GM21825 (cell line): ENCODE data around the gene NCR3LG1.
"Not testable (repeated sequence)": the region's sequence is repeated elsewhere in the genome, so short reads cannot be mapped to it uniquely, and the experiment has no call there.

Source experiments
- ATAC-seq: cut with Tn5 transposase; IDR thresholded peaks from one replicate; pipeline ENCODE4 v1.9.1; 2021; ENCODE audit warnings: mild to moderate bottlenecking, moderate library complexity; ENCODE audit not compliant: unreplicated experiment

The NCR3LG1 gene

DNA sequence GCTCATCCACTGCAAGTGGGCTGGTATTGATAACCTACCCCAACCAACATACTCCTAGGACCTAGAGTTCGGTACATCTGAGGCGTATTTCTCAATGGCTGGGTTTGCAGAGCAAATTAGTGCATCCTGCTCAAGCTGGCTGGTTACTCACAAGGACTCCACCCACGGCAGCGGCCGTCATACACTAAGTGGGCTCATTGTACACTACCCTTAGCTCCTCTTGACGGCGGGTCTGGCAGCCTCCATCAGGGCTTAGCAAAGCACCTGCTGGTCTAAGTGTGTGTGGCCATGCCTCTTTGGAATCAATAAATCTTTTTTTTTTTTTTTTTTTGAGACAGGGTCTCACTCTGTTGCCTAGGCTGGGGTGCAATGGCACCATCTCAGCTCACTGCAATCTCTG lies 57.0 kb downstream of the NCR3LG1 start:
- no peak for ATAC-seq

GRCh38 chr11:17410606-17411379 lies 59.2 kb downstream of the NCR3LG1 start:
- no peak for ATAC-seq

DNA sequence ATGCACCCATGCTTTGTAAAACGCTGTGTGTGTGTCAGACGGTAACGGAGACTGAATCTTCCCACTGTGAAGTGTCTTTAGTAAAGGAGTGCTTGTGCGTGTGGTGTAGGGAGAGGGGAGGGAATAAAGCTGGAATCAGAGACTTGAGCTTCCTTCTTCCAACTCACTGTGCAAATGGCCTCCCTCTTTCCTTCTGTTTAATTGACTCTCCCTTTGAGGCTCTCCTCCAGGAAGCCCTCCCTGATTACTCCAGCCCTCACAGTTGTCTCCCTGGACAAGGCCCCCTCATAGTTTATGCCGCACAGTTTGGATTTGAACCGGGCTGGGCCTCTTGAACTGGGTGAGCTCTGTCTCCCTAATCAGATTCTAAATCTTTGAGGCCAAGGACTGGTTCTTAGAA lies 59.8 kb downstream of the NCR3LG1 start:
- no peak for ATAC-seq

DNA sequence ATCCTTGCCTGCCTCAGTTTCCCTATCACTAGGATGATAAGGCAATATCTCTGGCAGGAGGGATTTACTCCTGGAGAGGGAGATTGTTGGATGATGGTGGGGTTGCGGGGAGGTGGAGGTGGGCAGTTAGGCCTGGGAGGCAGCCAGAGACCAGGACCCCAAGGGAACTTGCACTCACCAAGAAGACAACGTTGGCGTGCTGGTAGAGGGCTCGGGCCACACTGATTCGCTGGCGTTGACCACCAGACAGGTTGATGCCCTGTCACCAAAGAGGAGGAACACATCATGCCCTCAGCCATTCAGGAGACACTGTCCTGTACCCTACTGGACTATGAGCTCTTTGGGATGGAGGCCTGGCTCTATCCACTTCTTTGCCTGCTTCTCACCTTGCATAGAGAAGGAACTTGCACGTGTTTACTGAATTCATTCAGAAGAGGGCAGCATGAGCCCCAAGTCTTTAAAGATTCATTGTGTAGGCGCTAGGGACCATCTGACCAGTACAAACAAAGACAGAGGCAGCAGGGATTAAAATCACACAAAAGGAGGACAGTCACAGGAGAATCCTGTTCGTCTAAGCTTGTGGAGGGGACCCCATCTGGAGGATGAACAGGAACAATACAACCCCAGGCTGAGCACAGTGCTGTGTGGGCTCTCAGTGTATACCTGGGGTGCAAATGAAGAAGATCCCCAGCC lies 61.0 kb downstream of the NCR3LG1 start:
- ATAC-seq, result no peak

GRCh38 chr11:17413414-17414316 lies 62.1 kb downstream of the NCR3LG1 start:
- ATAC-seq, result no peak

DNA sequence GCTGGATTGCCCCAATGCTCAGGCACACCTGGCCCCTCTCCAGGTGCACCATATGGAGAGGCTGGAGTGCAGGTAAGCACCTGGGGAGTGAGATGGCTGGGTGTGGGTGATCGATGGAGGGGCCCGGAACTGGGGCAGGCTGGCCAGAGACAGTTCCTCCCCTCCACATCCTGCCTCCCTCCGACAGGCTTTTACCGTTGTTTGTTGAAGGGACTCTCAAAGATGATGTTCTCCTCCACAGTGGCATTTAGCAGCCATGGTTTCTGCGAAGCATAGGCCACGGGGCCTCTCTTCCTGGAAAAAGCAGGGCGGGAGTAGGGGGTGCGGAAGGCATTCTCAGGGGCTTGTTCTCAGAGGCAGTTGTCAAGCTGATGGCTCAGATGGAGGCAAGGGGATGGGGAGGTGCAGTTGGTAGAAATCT lies 62.7 kb downstream of the NCR3LG1 start:
- ATAC-seq, result no peak

DNA sequence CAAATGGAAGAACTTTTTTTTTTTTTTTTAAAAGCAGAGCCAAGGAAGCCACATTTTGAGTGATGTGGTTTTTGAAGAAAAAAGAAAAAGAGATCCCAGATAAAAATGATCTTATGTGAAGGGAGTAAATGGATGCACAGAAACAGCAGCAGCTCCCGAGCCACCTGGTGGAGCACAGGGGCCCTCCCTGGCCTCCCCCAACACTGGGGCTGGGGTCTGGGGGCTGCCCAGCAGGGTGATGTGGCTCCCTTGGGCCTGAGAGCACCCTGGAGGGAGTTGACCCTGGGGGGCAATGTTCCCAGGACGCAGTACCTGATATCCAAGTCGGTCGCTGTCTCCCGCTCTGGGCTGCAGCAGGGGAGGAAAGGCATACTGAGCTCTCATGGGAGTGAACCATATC lies 63.4 kb downstream of the NCR3LG1 start:
- no peak for ATAC-seq

DNA sequence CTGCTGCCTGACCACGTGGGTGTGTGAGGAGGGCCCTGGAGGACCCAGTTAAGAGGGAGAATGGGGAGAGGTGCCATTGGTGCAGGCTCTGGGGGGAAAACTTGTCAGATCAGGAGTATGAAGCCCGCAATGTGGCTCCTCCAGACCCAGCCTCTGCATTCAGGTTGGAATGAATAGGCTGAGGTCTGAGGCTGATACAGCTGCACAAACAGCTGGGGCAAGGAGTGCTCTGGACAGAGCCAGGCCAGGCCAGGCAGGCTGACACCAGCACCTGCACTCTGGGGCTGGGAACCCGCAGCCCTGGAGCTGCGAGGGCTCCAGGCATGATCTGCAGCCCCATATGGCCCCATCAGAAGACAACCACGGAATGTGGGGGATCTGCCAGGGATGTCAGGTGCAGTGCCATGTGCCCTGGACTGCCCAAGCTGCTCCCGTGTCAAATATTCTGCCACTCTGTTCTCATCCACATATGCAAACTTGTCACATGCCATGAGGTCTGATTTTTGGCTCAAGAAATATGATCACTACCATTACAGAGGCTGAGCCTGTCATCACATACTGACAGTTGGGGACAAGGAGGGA lies 64.0 kb downstream of the NCR3LG1 start:
- no peak for ATAC-seq

DNA sequence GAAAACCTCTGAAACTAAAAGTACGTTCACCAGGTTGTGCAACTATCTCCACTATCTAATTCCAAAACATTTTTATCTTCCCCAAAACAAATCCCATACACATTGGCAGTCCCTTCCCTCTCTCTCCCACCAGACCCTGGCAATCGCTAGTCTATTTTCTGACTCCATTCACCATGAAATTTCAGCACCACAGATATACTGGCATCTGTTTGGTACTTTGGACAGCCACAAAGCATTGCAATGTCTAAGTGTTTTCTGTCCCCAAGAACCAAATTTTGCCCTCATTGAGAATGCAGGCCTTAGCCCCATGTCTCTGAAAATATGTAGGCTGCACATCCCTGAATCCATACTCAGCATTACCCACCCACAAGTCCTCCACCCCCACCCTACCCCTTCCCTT lies 64.9 kb downstream of the NCR3LG1 start:
- no peak for ATAC-seq

GRCh38 chr11:17418444-17419081 lies 67.0 kb downstream of the NCR3LG1 start:
- no peak for ATAC-seq

GRCh38 chr11:17421781-17422180 lies 70.2 kb downstream of the NCR3LG1 start:
- ATAC-seq, result no peak

DNA sequence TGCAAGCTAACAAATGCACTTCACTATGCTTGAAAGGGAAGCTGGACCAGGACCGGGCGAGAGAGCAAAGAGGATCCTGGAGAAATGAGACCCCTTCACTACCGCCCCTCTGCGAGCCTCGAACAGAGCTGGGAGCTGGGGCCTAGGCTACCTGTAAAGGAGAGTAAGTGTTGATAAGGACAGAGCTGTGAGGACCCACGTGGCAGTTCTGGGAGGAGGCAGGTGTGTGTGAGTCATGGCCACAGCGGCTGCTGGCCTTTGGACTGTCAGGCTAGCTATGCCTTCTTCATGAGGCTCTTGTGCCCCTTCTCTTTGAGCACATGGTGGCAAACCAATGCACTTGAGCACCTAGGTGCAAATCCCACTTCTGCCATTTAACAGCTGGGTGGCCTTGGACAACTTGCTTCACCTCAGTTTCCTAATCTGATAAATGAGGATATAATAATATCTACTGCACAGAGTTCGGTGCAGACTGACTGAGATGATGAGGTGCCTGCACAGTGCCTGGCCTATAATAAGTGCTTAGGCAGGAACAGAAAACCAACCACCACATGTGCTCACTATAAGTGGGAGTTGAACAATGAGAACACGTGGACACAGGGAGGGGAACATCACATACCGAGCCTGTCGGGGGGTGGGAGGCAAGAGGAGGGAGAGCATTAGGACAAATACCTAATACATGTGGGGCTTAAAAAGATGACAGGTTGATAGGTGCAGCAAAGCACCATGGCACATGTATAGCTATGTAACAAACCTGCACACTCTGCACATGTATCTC lies 72.1 kb downstream of the NCR3LG1 start:
- ATAC-seq, result no peak

DNA sequence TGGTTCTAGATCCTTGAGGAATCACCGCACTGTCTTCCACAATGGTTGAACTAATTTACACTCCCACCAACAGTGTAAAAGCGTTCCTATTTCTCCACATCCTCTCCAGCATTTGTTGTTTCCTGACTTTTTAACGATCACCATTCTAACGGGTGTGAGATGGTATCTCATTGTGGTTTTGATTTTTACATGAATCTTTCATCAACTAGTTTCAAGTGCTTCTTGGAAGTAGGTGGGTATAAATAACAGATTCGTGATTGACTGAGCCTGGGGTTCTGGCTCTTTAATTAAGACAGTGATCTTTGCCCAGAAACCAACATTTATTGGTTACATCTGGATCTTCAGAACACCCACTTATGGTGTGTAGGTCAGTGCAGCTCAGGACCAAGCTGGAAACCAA lies 74.6 kb downstream of the NCR3LG1 start:
- ATAC-seq, result not testable (repeated sequence)
